MCF 10A (cell line): ENCODE data around the gene MOCS1. TPM values are rescaled to one million over a fixed set of nuclear protein-coding genes. Genes with fewer than 3 reads are reported as not detected.

ENCODE experiments used
- BruUV-seq: library from RNA; stranded (reverse); fragments of 400-500 nt; replicated peaks from 2 replicates; lab custom pipeline; 2021; lab: Mats Ljungman, UMichigan
- CTCF ChIA-PET: fragments of 300-600 bp; sonication (Branson Sonifier 250); formaldehyde crosslinking; extraction: SDS; loops from one replicate; lab custom pipeline; 2021; ENCODE audit warnings: antibody characterized with exemption, inconsistent platforms; lab: Yijun Ruan, JAX
- POLR2A ChIA-PET: fragments of 300-600, 350-650 bp; sonication (Branson Sonifier 250); formaldehyde crosslinking; extraction: SDS; loops from one replicate; lab custom pipeline; 2020; ENCODE audit warnings: antibody characterized with exemption, inconsistent platforms; lab: Yijun Ruan, JAX
- DNase-seq: peaks from one replicate; pipeline ENCODE4 v3.0.0-alpha.2; 2018; ENCODE audit not compliant: unreplicated experiment
- H3K27ac Mint-ChIP-seq: one replicate; pipeline ENCODE4 v1.8.0; 2022; ENCODE audit warnings: mild to moderate bottlenecking, low read depth, mixed read lengths; ENCODE audit not compliant: unreplicated experiment
- H3K27me3 Mint-ChIP-seq: one replicate; pipeline ENCODE4 v1.8.0; 2022; ENCODE audit warnings: mixed read lengths; ENCODE audit not compliant: insufficient read depth, unreplicated experiment
- H3K36me3 Mint-ChIP-seq: one replicate; pipeline ENCODE4 v1.8.0; 2022; ENCODE audit warnings: mild to moderate bottlenecking, moderate library complexity, mixed read lengths; ENCODE audit not compliant: insufficient read depth, unreplicated experiment
- H3K4me1 Mint-ChIP-seq: one replicate; pipeline ENCODE4 v1.8.0; 2022; ENCODE audit warnings: mixed read lengths; ENCODE audit not compliant: insufficient read depth, unreplicated experiment
- H3K4me3 Mint-ChIP-seq: one replicate; pipeline ENCODE4 v1.8.0; 2022; ENCODE audit warnings: mild to moderate bottlenecking, moderate library complexity, mixed read lengths; ENCODE audit not compliant: unreplicated experiment
- H3K9me3 Mint-ChIP-seq: one replicate; pipeline ENCODE4 v1.8.0; 2022; ENCODE audit warnings: mixed read lengths; ENCODE audit not compliant: unreplicated experiment
- intact Hi-C: fragments of 100-400 bp; cut with micrococcal nuclease; formaldehyde crosslinking; loops from 2 replicates; pipeline ENCODE4 v1.14.1; 2022
- total RNA-seq: library from RNA; stranded (reverse); gene quantifications from 2 replicates; pipeline ENCODE4 v1.2.3, GENCODE V29; 2022
- TF ChIP-seq, protein P1 (sequence below): fragments of 200-600 bp; IDR thresholded peaks from one replicate; pipeline ENCODE4 v1.8.0; 2022; ENCODE audit warnings: antibody characterized with exemption, mild to moderate bottlenecking; ENCODE audit not compliant: unreplicated experiment

MOCS1 gene
- total RNA-seq, 1 experiment from 2014 or later: 5.3 TPM

- intact Hi-C loops: no loop called here
- ChIA-PET POLR2A (no interaction called here), CTCF (interaction anchor here (0.5 to 1.8 kb wide), 2 partner anchors 9 to 733 kb away, joined by 3 to 4 read pairs; no protein-coding TSS in a partner anchor)
- Mint-ChIP-seq H3K4me3 (no peak overlapping the region), H3K36me3 (no peaks in the 10 kb centered on the region), H3K27me3 (peaks cover 6% of the 10 kb centered on the region), H3K27ac (no peak overlapping the region), H3K4me1 (no peaks in the 10 kb centered on the region), H3K9me3 (no peaks in the 10 kb centered on the region)
- no peak for DNase-seq
- BruUV-seq: no TSS peak
- TF ChIP-seq, protein P1, sequence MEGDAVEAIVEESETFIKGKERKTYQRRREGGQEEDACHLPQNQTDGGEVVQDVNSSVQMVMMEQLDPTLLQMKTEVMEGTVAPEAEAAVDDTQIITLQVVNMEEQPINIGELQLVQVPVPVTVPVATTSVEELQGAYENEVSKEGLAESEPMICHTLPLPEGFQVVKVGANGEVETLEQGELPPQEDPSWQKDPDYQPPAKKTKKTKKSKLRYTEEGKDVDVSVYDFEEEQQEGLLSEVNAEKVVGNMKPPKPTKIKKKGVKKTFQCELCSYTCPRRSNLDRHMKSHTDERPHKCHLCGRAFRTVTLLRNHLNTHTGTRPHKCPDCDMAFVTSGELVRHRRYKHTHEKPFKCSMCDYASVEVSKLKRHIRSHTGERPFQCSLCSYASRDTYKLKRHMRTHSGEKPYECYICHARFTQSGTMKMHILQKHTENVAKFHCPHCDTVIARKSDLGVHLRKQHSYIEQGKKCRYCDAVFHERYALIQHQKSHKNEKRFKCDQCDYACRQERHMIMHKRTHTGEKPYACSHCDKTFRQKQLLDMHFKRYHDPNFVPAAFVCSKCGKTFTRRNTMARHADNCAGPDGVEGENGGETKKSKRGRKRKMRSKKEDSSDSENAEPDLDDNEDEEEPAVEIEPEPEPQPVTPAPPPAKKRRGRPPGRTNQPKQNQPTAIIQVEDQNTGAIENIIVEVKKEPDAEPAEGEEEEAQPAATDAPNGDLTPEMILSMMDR: no peak
These were observed 78.8 kb downstream of the MOCS1 start for GRCh38 chr6:39855356-39855995.

Other genes starting within 250 kb of the MOCS1 start
- 0.91 and 1.3 TPM in 2 replicates for gene KIF6, start 209.1 kb downstream of the MOCS1 start, total RNA-seq
- gene DAAM2, start 142.1 kb downstream of the MOCS1 start, total RNA-seq: not detected in 2 replicates